OCI-LY1 (cell line): ENCODE data around the gene NAGLU.

Experiments used
- CTCF ChIP-seq: fragments of 200-600 bp; sonication (generic), shearing (Covaris generic); IDR thresholded peaks from 2 replicates; pipeline ENCODE4 v1.5.1; 2017; ENCODE audit warnings: mild to moderate bottlenecking, antibody characterized with exemption, low read length, moderate library complexity, mixed read lengths
- EZH2 ChIP-seq: fragments of 200-600 bp; sonication (generic), shearing (Covaris generic); IDR thresholded peaks from 2 replicates; pipeline ENCODE4 v1.8.0; 2017; ENCODE audit warnings: borderline replicate concordance, mixed run types, mild to moderate bottlenecking, antibody characterized with exemption, low read length, moderate library complexity, mixed read lengths

GRCh38 chr17:42488032-42488431 lies 48.0 kb upstream of the NAGLU start:
- TF ChIP-seq CTCF (no peak), EZH2 (no peak)
